NCI-H2227 treated with DMSO at 0.1 percent for 48 hours (cell line): ENCODE data around the gene PWWP2B.

Experiments
- DNase-seq: peaks from one replicate; lab custom pipeline; 2025; lab: John Stamatoyannopoulos, UW

PWWP2B gene

GRCh38 chr10:132459301-132460003 lies 62.5 kb downstream of the PWWP2B start:
- DNase-seq = no peak

DNA sequence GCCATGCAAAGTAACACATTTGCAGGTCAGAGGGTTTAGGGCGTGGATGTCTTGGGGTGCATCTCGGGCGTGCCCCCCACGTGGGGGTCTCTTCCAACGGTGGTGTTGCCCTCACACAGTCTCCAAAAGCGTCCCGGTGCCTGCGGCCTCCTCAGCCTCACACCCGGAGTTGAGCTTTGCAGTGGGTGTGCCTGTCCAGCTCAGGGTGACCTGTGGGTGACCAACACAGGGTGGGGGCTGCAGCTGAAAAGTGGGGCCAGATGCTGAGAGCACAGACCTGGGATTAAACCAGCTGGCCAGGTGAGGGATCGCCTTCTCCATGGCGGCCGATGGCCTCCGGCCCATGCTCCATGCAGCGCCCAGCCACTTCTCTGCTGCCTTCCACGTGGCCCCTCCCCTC lies 63.1 kb downstream of the PWWP2B start:
- DNase-seq = no peak

- DNase-seq = no peak
Measured at GRCh38 chr10:132460691-132461090, 63.7 kb downstream of the PWWP2B start.

GRCh38 chr10:132461103-132461682 lies 64.2 kb downstream of the PWWP2B start:
- DNase-seq = no peak

DNA sequence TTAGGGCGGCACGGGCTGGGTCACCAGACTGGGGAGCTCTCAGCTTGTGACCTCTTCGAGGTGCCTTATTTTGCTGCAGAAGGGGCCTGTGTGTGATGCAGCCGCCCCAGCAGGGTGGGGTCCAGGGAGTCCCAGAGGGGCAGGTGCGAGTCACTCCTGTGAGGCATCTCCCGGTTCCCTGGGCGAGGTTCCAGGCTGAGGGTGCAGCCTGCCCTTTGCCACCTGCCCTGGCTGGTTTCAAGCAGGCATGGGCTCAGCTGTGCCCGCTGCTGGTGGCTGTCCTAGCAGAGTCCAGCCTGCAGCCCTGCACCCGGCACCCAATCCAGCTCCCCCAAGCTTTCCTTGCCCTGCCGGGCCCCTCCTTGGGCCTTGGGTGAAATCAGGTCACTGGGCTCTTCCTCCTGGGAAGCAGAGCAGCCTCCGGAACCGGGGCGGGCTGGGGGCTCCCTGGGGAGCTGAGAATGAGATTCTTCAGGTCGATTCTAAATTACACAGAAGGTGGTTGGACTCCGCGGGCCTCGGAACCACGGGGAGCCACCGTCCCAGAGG lies 64.8 kb downstream of the PWWP2B start:
- no peak for DNase-seq

DNA sequence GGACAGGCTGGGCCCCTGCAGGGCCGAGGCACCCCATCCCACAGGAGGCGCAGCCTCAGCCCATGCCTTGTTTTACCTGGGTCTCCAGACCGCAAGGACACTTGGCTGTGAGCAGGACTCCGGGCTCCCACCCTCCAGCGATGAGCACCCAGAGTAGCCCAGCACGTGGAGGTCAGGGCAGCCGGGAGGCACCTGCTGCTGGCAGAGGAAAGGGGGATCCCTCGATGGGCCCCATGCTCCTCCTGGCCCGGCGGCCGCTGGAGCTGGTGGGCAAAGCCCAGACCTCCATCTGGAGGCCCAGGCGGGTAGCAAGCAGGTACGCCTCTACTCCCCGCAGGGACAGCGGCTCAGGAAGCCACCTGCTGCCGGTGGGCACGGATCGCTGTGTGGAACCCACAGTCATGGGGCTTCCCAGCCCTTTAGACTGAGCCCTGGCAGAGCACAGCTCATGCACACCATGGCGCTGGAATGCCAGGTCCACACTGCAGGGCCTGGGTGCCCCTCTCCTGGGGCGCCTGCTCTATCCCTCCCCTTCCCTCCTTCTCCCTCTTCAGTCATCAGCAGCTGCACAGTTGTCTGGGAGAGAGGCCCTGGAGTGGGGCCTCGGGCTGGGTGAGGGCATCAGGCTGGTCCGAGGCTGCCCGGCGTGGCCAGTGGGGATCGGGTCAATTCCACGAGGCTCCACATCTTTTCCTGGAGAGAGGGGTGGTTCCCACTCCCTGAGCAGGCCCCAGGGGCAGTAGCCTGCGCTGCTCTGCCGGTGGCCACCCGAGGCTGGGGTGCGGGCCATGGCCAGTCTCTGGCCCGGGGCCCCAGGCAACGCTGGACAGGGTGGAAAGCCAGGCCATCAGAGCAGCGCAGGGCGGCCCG lies 65.7 kb downstream of the PWWP2B start:
- no peak for DNase-seq

DNA sequence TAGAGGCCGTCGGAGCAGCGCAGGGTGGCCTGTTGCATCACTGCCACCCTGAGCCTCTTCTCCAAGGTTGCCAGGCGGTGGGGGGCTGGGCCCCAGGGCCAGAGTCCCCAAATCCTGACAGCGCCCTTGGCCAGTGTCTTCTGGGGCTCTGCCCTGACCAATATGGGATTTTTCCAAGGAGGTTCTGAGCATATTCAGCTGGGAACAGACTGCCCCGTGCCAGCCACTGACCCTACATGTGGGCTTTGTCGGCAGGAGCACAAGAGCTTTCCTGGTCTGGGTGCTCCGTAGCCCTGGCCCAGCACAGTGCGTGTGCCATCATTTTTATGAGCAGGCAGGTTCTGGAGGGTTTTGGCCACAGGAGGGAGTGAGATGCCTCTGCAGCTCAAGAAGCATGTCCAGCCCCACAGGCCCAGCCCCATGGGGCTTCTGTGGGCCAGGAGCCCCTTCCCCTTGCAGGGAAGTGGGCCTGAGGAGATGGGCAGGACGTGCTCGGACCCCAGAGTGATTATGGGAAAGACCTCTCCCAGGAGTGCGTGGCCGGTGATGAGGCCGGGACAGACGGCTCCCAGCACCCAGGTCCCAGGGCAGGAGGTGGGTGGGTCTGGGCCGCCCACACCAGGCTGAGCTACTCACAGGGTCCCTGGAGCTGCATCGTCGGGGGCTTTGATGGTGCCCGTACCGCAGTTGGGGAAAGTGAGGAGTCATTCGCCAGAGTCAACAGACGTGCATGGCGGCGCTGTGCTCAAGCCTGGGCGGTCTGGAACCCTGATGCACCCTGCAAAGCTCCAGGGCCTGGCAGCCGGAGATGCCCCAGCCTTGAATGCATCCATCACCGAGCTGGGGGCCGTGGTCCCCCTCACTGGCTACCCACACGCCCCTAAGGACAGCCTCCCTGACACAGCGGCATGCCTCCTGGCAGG lies 66.6 kb downstream of the PWWP2B start:
- DNase-seq = no peak

- DNase-seq = no peak
Measured at GRCh38 chr10:132464256-132465192, 67.5 kb downstream of the PWWP2B start.

GRCh38 chr10:132465193-132465888 lies 68.3 kb downstream of the PWWP2B start:
- DNase-seq = no peak

DNA sequence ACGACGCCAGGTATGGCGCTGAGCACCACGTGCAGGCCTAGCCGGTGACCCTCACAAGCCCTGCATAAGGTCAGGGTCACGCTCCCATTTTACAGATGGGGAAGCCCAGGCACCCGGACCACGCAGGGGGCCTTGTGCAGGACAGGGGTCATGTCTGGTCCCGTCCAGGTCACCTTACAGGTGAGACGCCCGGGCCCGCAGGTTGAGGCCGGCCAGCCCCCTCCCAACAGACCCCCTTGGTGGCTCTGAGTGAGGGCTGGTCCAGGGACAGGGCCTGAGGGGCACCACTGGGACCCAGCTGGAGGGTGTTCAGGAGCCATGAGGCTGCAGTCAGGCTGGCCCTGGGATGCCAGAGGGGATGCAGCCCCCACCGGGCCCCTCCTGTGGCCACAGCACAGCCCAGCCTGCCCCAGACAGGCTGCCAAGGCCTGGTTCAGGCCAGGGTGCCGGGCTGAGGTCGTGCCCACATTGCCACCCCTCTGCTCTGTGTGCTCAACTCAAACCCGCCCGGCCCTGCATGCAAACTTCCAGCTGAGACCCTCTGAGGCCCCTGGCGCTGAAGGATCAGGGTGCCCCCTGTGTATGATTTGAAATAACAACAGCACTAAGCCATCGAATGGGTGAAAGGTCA lies 69.0 kb downstream of the PWWP2B start:
- no peak for DNase-seq

- DNase-seq = no peak
Measured at GRCh38 chr10:132466520-132467463, 69.8 kb downstream of the PWWP2B start.
